ENCODE results near the gene TLE1. TPM values are rescaled to one million over a fixed set of nuclear protein-coding genes. Genes with fewer than 3 reads are reported as not detected.

TLE1 gene
- total and polyA plus RNA-seq, 2 of the 4 experiments (the other 2 are of a cell fraction): 36.0 to 51.0 TPM

DNA sequence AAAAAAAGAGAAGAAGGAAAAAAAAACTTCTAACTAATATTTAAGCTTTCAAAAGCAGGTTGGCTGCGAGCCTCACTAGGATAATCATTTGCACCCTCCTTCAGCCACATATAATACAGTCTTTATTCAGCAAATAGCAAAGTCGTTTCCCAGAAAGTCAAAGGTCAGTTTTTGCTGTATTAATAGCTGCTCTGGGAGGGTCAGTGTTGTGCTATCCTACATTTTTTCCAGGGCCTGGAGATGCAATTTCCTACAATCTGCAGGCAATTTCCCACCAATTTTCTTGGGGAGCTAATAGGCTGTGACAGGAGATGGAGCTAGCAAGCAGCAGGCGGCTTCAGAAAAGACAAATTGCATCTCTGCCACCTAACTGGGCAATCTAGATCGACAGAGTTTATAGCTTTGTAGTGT, 136.8 kb downstream of the TLE1 start:
- WGBS, 2 experiments (ENCODE audit: extremely low coverage in 2 of 2, insufficient read length in 1 of 2): no CpG with 5 or more reads among the region's 4 CpGs
- ATAC-seq (ENCODE audit: low read depth) (no peak), DNase-seq (no peak)
- TF ChIP-seq RCOR1 (IDR thresholded peaks at IDR 0.05; ENCODE audit: insufficient replicate concordance, low read length) (no peak), MAZ (IDR thresholded peaks at IDR 0.05; ENCODE audit: borderline replicate concordance, low read depth, low read length) (no peak)
- Histone ChIP-seq H4K5ac (ENCODE audit: low read depth, low read length) (no peak overlapping the region), H3K27me3 (ENCODE audit: control insufficient read depth, insufficient read depth, low read length) (no peaks in the 10 kb centered on the region), H3K9me3 (ENCODE audit: control insufficient read depth, insufficient read depth, low read length) (no peaks in the 10 kb centered on the region), H4K20me1 (ENCODE audit: insufficient read depth, low read length) (no peaks in the 10 kb centered on the region), H3K18ac (ENCODE audit: low read depth, low read length) (no peak overlapping the region), H2BK20ac (ENCODE audit: low read depth, low read length) (no peak overlapping the region), H4K8ac (ENCODE audit: low read depth in 2 of 2, low read length in 2 of 2) (no peak overlapping the region), H3K4me3 (ENCODE audit: insufficient read depth, low read depth, low read length) (no peak overlapping the region), H3K14ac (replicated peaks; ENCODE audit: low read depth, low read length) (no peak overlapping the region), H3K56ac (ENCODE audit: extremely low read depth, insufficient read depth, low read length) (no peak overlapping the region), H2BK15ac (ENCODE audit: low read depth, low read length) (no peak overlapping the region), H3K4ac (ENCODE audit: low read depth, low read length) (no peak overlapping the region), H3K9ac (ENCODE audit: low read depth, low read length) (no peak overlapping the region), H2AFZ (replicated peaks; ENCODE audit: low read length, poor library complexity) (no peak overlapping the region), H2AK5ac (ENCODE audit: low read depth, low read length) (no peak overlapping the region), H2BK120ac (ENCODE audit: low read depth, low read length) (no peak overlapping the region), H3K79me1 (ENCODE audit: low read depth in 1 of 2, low read length in 2 of 2) (no peaks in the 10 kb centered on the region), H3K36me3 (ENCODE audit: control insufficient read depth, insufficient read depth, low read length) (no peaks in the 10 kb centered on the region), H2AK9ac (replicated peaks; ENCODE audit: low read depth, low read length, poor library complexity) (no peak overlapping the region), H3K4me1 (ENCODE audit: control insufficient read depth, insufficient read depth, low read length) (no peaks in the 10 kb centered on the region), H3K23ac (ENCODE audit: low read depth, low read length) (no peak overlapping the region), H3K27ac (ENCODE audit: insufficient read depth, low read length) (no peak overlapping the region), H2BK5ac (ENCODE audit: low read depth, low read length, poor library complexity, severe bottlenecking) (no peak overlapping the region), H3K9me1 (ENCODE audit: insufficient read depth, low read length) (no peaks in the 10 kb centered on the region), H4K91ac (ENCODE audit: insufficient read depth, low read depth, low read length) (no peak overlapping the region), H3K4me2 (ENCODE audit: low read depth, low read length) (no peak overlapping the region)
- ChIA-PET POLR2A (ENCODE audit: unreplicated experiment) (no interaction called here), CTCF (interaction anchor here (0.8 kb wide), 1 partner anchor 308 kb away, joined by 3 read pairs; no protein-coding TSS in a partner anchor)
- in situ Hi-C loops (cut with MboI; ENCODE audit: low sequenced_read_pairs): no loop called here
- BruUV-seq (replicated peaks): no TSS peak
- intact Hi-C loops (cut with micrococcal nuclease): no loop called here
- dilution Hi-C loops (cut with HindIII; ENCODE audit: low sequenced_read_pairs, unreplicated experiment): no loop called here

Measured in IMR-90 (cell line).